ENCODE results near the gene PARK7.
"Not testable (repeated sequence)": the region's sequence is repeated elsewhere in the genome, so short reads cannot be mapped to it uniquely, and the experiment has no call there.

The PARK7 gene

DNA sequence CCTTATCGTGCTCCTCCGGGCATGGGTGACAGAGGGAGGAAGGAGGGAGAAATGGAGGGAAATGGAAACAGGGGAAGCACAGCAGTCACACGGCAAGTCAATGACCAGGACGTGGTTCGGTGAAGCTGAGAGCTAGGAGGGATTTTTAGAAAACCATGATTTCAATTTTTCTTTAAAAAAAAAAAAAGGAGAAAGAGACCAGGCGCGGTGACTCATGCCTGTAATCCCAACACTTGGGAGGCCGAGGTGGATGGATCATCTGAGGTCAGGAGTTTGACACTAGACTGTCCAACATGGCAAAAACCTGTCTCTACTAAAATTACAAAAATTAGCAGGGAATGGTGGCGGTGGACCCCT, 20.1 kb upstream of the PARK7 start:
- H3K27ac ChIP-seq, result peak overlapping the region in 6 of 21 experiments; percentile 18 to 74 (median 58)

DNA sequence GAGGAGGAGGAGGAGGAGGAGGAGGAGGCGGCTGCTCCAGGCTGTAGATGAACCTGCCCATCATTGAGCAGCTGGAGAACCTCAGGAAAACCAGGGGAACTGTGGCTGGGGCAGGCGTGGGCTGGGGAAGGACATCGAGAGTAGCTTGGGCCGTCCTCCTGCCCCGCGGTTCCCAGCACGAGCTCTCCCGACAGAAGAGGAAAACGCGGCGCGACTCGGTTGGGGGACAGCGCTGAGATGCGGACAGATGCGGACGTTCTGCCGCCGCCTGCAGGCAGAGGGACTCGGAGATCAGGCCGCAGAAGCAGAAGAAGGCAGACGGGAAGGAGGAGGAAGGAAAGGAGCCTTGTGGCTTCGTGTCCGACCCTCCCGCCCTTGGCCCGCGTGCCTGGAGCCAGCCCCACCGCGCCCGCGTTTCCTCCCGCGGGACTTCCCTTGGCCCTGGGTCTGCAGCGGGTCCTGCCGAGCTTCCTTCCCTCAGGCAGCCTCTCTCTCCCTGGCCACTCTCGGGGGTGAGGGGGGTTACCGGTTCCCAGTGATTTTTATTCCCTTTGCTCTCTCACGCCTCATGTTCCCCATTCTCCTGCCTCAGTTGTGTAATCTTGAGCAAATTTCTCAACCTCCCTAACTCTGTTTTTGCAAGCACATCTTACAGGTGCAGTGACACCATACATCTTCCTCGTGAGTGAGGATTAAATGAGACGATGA, 19.1 kb upstream of the PARK7 start:
- Histone ChIP-seq H3K27ac (peak overlapping the region in 17 of 21 experiments; percentile 3 to 79 (median 59)), H3K4me3 (peak overlapping the region in 4 of 7 experiments; percentile 7 to 26 (median 18))

More for the DNA sequence above, 20.1 kb upstream of the PARK7 start:
- H3K4me3 ChIP-seq, result no peak overlapping the region

DNA sequence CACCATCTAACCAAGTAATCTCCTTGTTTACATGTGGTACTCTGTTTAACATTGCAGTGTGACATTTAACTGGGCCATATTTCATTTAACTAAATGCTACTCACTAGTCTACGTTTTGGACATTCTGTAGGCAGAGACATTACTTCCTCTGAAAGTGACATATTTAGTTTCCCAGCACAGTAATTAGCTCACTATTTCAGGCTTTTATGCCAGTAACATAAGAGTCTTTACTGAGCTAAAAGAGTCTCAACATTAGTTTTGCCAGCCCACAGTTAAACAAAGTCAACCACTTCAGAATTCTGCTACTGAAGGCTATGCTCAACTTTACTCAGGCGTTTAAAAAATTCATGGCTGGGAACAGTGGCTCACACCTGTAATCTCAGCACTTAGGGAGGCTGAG, 18.3 kb upstream of the PARK7 start:
- Histone ChIP-seq H3K27ac (peak overlapping the region in 6 of 21 experiments; percentile 37 to 79 (median 56)), H3K4me3 (no peak overlapping the region)

DNA sequence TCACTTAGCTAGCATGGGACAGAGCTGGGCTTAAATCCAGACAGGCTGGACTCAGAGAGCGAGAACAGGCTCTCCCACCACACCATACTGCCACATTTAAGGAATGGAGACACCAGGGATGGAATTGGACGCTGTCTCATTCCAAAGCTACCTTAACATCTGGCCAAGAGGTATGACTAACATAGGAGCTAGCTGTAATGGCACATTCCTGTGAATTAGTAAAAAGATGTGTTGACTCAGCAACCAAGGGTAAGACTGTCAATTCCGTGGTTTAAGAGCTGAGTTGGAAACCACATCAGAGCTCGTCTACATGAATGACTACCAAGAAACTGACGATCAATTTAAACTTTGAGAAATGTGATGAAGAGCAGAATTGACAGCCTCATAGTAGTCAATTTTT, 12.6 kb upstream of the PARK7 start:
- Histone ChIP-seq H3K27ac (peak overlapping the region in 5 of 21 experiments; percentile 16 to 67 (median 54)), H3K4me3 (no peak overlapping the region)

DNA sequence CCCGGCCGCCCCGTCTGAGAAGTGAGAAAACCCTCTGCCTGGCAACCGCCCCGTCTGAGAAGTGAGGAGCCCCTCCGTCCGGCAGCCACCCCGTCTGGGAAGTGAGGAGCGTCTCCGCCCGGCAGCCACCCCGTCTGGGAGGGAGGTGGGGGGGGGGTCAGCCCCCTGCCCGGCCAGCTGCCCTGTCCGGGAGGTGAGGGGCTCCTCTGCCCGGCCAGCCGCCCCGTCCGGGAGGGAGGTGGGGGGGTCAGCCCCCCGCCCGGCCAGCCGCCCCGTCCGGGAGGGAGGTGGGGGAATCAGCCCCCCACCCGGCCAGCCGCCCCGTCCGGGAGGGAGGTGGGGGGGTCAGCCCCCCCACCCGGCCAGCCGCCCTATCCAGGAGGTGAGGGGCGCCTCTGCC, 8.7 kb upstream of the PARK7 start:
- not testable (repeated sequence) for H3K4me3 ChIP-seq, H3K27ac ChIP-seq

DNA sequence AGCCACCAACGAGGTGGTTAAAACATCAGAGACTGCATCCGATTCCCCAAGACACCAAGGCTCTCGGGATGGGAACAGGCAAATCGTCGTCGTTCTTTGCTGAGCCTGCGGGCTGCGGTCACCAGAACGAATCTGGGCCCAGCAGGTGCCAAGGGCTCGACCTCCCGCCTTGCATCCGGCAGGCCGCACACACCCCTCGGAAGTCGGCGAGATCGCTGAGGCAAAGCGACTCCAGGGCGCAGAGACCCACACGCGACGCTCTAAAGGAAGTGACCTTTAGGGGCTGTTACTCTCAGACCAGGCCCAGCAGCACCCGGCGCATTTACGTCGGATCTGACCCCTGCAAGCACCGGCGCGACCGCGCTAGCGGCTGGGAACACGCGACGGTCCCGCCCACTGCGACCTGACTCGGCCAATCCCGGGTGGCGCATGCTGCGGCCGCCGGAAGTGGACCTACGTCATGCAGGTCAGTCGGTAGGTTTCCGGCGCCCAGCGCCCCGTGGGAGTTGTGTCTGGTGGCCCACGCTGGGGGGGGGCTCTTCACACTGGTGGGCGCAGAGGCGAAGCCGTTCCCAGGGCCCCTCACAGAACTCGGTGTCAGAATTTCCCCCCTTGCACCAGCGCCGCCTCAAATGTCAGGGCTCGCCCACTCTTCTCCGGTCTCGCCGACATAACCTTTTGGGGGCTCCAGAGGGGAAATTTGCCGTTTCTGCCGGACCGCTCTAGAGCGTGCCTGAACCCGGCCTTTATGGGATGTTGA, 7.5 kb upstream of the PARK7 start:
- H3K27ac ChIP-seq, result peak overlapping the region; percentile 41 to 93 (median 90)
- peak overlapping the region; percentile 38 to 63 (median 53) for H3K4me3 ChIP-seq

DNA sequence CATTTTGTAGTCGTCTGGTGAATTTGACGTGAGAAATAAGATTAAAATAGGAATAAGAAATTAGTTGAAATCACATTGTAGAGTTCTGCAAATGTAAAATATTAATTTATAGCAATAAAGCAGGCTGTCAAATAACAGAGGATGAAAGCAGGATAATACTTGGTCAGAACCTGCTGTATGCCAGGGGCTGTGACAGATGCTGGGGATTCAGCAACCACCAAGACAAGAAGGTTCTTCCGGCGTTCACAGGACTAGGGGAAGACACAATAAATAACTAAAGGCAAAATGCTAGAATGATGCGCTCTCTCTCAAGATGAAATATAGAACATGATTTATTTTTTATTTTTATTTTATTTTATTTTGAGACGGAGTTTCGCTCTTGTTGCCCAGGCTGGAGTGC, 6.8 kb upstream of the PARK7 start:
- Histone ChIP-seq H3K4me3 (peak overlapping the region; percentile 38 to 63 (median 53)), H3K27ac (peak overlapping the region; percentile 41 to 93 (median 90))

DNA sequence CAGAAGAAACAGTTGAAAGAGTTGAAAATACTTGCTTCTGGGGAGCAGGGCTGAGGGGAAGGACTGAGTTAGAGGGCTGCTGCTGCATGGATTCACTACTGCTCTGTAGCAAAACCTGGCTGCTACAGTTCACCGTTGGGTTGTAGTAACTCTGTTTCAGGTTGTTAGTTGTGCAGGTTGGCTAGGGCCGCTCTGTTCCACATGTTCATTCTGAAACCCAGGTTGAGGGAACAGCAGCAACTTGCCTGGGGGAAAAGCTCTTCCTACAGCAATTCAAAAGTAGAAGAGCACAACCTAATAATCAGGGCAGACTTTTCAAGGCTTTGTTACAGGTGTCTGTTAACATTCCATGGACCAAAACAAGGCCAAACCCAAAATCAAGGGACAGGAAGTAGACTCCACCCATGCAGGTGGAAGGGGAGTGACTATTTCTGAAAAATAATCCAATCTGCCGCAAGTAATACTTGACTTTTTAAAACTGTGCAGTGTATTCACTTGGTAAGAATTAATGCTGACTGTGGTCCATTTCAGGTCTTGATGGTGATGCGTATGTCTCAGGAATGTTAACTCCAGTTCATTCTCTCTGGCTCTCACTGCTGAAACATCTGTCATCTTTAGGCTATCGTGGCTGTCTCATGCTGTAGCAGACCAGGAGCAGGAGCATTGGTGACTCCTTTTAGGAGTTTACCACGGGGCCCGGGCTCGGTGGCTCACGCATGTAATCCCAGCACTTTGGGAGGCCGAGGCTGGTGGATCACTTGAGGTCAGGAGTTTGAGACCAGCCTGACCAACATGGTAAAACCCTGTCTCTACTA, 5.1 kb upstream of the PARK7 start:
- Histone ChIP-seq H3K4me3 (no peak overlapping the region), H3K27ac (peak overlapping the region in 6 of 21 experiments; percentile 5 to 73 (median 38))

DNA sequence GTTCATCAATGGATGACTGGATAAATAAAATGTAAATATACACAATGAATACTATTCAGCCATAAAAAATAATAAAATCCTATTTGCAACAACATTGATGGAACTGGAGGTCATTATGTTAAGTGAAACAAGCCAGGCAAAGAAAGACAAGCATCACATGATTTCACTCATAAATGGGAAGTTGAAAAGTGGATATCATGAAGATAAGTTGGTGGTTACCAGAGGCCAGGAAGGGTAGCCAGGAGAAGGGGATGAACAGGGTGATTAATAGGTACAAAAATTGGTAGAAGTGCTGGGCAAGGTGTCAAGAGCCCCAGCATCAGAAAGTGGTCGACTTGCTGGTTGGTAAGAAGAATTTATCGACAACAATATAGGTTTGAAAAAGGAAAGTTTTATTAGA, 1.3 kb upstream of the PARK7 start:
- no peak overlapping the region for H3K4me3 ChIP-seq
- H3K27ac ChIP-seq, result peak overlapping the region in 8 of 21 experiments; percentile 82 to 99 (median 96)

DNA sequence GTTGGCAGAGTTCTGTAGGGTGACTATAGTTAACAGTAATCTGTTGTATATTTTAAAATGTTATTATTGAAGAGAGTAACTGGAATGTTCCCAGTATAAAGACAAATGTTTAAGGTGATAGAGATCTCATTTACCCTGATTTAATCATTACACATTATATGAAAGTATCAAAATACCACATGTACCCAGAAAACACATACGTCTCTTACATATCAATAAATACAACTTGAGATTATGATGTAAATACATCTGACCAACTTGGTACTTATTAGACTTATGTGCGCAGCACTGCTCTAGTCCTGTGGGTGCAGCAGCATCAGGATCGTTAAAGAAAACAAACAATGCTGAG, 670 bp upstream of the PARK7 start:
- H3K27ac ChIP-seq, result peak overlapping the region in 20 of 21 experiments; percentile 82 to 99 (median 92)
- peak overlapping the region; percentile 67 to 92 (median 81) for H3K4me3 ChIP-seq

DNA sequence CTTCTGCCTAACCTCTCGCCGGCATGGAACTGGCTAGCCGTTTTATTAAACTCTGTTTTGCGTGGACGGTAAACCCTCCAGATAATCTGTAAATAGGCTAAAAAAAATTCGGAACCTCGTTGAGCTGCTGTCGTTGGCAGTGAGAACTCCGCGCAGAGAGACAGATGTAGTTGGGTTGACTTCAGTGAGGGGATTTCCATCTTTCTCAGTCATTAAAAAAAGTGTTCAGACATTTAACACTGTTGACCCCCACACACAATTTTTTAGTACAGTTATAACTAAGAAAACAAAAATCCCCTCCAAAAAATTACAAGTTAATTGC, 464 bp downstream of the PARK7 start:
- Histone ChIP-seq H3K27ac (peak overlapping the region; percentile 82 to 99 (median 93)), H3K4me3 (peak overlapping the region; percentile 67 to 92 (median 81))

DNA sequence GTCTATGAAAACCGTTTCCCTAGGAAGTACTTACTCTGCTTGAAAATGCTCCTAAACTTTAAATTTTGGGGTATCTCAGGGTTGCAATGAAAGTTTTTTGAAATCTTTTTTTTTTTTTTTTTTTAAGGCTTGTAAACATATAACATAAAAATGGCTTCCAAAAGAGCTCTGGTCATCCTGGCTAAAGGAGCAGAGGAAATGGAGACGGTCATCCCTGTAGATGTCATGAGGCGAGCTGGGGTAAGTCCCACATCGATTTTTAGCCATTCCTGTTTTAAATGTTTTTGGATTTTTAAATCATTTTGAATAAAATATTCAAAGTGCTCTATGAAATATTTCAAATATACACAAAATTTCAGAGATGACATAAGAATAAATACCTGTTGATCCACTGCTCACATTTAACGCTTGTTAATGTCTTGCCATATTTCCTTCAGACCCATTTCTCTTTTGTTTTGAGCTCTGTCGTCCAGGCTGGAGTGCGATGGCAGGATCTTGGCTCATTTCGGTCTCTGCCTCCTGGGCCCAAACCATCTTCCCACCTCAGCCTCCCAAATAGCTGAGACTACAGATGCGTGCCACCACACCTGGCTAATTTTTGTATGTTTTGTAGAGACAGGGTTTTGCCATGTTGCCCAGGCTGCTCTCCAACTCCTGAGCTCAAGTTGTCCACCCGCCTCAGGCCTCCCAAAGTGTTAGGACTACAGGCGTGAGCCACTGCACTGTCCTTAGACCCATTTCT, 1.3 kb downstream of the PARK7 start:
- Histone ChIP-seq H3K4me3 (peak overlapping the region in 5 of 7 experiments; percentile 67 to 92 (median 88)), H3K27ac (peak overlapping the region in 12 of 21 experiments; percentile 85 to 99 (median 92))

DNA sequence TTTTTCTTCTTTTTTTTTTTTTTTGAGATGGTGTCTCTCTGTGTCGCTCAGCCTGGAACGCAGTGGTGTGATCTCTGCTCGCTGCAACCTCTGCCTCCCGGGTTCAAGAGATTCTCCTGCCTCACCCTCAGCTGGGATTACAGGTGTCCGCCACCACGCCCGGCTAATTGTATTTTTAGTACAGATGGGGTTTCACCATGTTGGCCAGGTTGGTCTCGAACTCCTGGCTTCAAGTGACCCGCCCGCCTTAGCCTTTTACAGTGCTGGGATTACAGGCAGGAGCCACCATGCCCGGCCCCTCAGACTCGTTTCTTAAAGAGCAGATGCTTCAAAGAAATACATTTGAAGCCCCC, 1.8 kb downstream of the PARK7 start:
- H3K27ac ChIP-seq, H3K4me3 ChIP-seq: not testable (repeated sequence)

DNA sequence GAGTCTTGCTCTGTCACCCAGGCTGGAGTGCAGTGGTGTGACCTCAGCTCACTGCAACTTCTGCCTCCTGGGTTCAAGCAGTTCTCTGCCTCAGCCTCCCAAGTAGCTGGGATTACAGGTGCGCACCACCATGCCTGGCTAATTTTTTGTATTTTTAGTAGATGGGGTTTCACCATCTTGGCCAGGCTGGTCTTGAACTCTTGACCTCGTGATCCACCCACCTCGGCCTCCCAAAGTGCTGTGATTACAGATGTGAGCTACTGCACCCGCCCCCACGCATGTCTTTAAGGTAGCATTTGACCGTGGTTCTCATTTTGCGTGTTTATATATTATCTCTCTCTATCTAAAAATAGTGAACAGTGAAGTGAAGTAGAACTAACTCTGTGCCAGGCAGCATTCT, 2.3 kb downstream of the PARK7 start:
- not testable (repeated sequence) for H3K27ac ChIP-seq, H3K4me3 ChIP-seq

DNA sequence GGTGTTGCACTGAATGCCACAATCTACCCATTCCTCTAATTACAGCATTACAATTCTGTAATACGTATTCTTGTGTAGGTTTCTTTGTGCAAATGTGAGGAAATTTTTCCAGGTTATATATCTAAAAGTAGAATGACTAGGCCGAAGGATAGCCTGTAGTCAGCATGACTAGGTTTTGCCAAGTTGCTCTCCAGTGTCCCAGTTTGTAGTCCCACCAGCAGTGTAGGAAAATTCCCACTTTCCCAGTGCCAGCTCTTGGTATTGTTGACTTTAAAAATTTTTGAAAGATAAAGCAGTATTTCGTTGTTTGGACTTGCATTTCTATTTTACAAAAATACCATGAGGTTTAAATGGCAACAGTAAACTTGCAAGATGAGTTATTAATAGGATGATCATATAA, 3.0 kb downstream of the PARK7 start:
- H3K4me3 ChIP-seq, result no peak overlapping the region
- H3K27ac ChIP-seq, result peak overlapping the region in 1 of 21 experiments; percentile 30

DNA sequence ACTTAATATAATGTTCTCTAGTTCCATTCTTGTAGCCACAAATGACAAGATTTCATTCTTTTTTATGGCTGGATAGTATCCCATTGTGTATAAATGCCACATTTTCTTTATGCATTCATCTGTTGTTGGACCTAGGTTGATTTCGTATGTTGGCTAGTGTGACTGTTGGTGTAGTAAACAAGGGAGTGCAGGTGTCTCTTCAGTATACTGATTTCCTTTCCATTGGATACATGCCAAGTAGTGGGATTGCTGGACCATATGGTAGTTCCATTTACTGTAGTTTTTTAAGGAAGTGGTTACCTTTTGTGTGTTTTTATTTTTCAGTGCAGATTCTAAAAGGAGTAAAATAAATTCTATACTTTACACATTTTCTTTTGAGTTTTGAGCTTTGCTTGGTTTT, 5.7 kb downstream of the PARK7 start:
- no peak overlapping the region for H3K4me3 ChIP-seq
- no peak overlapping the region for H3K27ac ChIP-seq

DNA sequence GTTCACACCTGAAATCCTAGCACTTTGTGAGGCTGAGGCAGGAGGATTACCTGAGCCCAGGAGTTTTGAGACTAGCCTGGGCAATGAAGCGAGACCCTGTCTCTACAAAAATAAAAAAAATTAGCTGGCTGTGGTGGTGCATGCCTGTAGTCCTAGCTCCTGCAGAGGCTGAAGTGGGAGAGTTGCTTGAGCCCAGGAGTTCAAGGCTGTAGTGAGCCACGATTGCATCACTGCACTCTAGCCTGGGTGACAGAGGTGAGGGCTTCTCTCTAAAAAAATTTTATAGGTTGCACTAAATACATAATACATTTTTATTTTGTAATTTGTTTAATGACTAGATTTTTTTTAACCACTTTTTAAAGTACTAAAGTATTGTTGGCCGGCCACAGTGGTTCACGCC, 6.1 kb downstream of the PARK7 start:
- no peak overlapping the region for H3K27ac ChIP-seq
- no peak overlapping the region for H3K4me3 ChIP-seq

DNA sequence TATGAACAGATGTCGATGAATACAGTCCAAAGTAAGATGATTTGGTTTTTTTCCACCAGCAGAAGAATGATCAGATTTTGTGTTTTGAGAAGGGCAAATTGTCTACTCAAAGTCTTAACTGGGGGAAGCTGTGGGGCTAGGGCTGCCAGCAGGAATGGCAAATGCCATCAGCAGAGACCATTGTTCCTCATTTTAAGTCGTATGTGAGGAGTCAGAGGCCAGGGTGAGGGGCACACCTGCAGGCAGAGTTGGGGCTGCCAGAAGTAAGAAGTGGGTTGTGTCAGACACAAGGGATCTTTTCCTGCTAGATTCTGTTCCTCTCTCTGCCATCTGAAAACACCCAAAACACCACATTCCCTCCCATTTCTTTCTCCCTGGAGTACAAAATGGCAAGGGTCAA, 8.7 kb downstream of the PARK7 start:
- Histone ChIP-seq H3K4me3 (no peak overlapping the region), H3K27ac (peak overlapping the region in 1 of 21 experiments; percentile 18)

DNA sequence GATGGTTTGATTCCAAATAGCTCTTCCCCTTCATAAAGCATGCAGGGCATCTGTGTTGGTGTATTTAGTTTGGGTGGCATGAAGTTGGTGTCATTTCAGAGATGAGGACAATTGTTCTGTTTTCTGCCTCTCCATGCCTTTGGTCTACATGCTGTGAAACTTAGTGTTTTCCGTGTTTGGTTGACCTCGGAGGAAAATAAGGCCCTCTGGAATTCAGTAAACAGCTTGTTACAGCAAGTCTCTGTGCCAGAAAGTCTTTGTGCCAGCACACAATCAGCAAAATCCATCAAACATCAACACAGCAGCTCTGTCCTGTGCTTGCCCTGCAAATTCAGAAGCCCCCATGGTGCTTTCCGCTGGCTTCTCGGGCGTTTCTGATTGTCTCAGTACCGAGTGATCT, 9.5 kb downstream of the PARK7 start:
- H3K4me3 ChIP-seq, result no peak overlapping the region
- no peak overlapping the region for H3K27ac ChIP-seq

DNA sequence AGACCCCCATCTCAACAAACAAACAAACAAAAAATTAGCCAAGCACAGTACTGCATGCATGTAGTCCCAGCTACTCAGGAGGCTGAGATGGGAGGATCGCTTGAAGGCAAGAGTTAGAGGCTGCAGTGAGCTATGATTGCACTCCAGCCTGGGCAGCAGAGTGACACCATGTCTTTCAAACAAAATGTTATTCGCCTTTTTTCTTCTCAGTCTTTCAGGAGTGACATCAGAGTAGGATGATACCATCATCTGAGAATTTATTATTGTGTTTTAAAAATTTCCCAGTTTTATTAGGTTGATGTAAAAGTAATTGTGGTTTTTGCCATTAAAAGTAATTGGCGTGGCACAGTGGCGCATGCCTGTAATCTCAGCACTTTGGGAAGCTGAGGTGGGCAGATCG, 10.8 kb downstream of the PARK7 start:
- Histone ChIP-seq H3K27ac (no peak overlapping the region), H3K4me3 (no peak overlapping the region)
